ENCODE data around the gene MYLK3.

The MYLK3 gene

GRCh38 chr16:46757339-46758050 lies 9.4 kb upstream of the MYLK3 start:
- DNase-seq, result no peak

GRCh38 chr16:46756772-46757171 lies 8.6 kb upstream of the MYLK3 start:
- DNase-seq, result no peak

GRCh38 chr16:46753015-46753414 lies 4.9 kb upstream of the MYLK3 start:
- no peak for DNase-seq

- no peak for DNase-seq
These were observed 3.2 kb upstream of the MYLK3 start for GRCh38 chr16:46751381-46751780.

GRCh38 chr16:46748775-46749705 lies 896 bp upstream of the MYLK3 start:
- DNase-seq, result no peak

GRCh38 chr16:46746821-46747776 lies 1.0 kb downstream of the MYLK3 start:
- no peak for DNase-seq

GRCh38 chr16:46745617-46746016 lies 2.5 kb downstream of the MYLK3 start:
- no peak for DNase-seq

- peak; percentile 70 for DNase-seq
These were observed 4.9 kb downstream of the MYLK3 start for GRCh38 chr16:46743232-46743719.

- DNase-seq, result no peak
These were observed 8.2 kb downstream of the MYLK3 start for GRCh38 chr16:46739934-46740333.

- DNase-seq, result no peak
These were observed 10.4 kb downstream of the MYLK3 start for GRCh38 chr16:46737621-46738214.

GRCh38 chr16:46736695-46737094 lies 11.4 kb downstream of the MYLK3 start:
- DNase-seq, result no peak

GRCh38 chr16:46733319-46733830 lies 14.8 kb downstream of the MYLK3 start:
- DNase-seq, result no peak

GRCh38 chr16:46732561-46732960 lies 15.6 kb downstream of the MYLK3 start:
- DNase-seq, result no peak

GRCh38 chr16:46731691-46732555 lies 16.2 kb downstream of the MYLK3 start:
- DNase-seq, result no peak

- DNase-seq, result no peak
These were observed 17.1 kb downstream of the MYLK3 start for GRCh38 chr16:46730801-46731690.

- no peak for DNase-seq
These were observed 18.0 kb downstream of the MYLK3 start for GRCh38 chr16:46730126-46730525.

- DNase-seq, result no peak
These were observed 18.7 kb downstream of the MYLK3 start for GRCh38 chr16:46729326-46729995.

- no peak for DNase-seq
These were observed 19.3 kb downstream of the MYLK3 start for GRCh38 chr16:46728806-46729205.

- no peak for DNase-seq
These were observed 20.5 kb downstream of the MYLK3 start for GRCh38 chr16:46727630-46728029.

All from inflammatory macrophage treated with lipopolysaccharide for 4 hours (primary cell).